Vagina (tissue), 2 donors: ENCODE data around the gene ACSL5. TPM values are rescaled to one million over a fixed set of nuclear protein-coding genes. Genes with fewer than 3 reads are reported as not detected.
"Not testable (repeated sequence)": the region's sequence is repeated elsewhere in the genome, so short reads cannot be mapped to it uniquely, and the experiment has no call there.

Source experiments
- DNase-seq, 2 donors: peaks; one replicate each; pipeline ENCODE4 v3.0.0-alpha.2; 2017; ENCODE audit errors: extremely low spot score in 2 of 2
- H3K27ac ChIP-seq: fragments of 200-600 bp; sonication (generic); one replicate; pipeline ENCODE4 v1.5.1; 2019
- H3K27me3 ChIP-seq: fragments of 200-600 bp; sonication (generic); one replicate; pipeline ENCODE4 v1.5.1; 2019
- H3K36me3 ChIP-seq, 2 donors: fragments of 200-600 bp; sonication (generic); one replicate each; pipeline ENCODE4 v1.5.1; 2017 to 2019
- H3K4me1 ChIP-seq: fragments of 200-600 bp; sonication (generic); one replicate; pipeline ENCODE4 v1.5.1; 2019
- H3K4me3 ChIP-seq, 2 donors: fragments of 200-600 bp; sonication (generic); 1 replicate in 1 of 2; 2 replicates in 1 of 2; pipeline ENCODE4 v1.5.1; 2016 to 2019
- H3K9me3 ChIP-seq: fragments of 200-600 bp; sonication (generic); one replicate; pipeline ENCODE4 v1.5.1; 2019
- CTCF ChIP-seq, 3 experiments: fragments of 450-650 bp in 2 of 3; fragments of 200-600 bp in 1 of 3; sonication (generic) in 1 of 3; IDR thresholded peaks; one replicate each; pipeline ENCODE4 v1.5.1; 2017 to 2019; ENCODE audit warnings: antibody characterized with exemption in 3 of 3, mild to moderate bottlenecking in 2 of 3, moderate library complexity in 2 of 3
- POLR2A ChIP-seq, 2 donors: fragments of 450-650 bp; IDR thresholded peaks; one replicate each; pipeline ENCODE4 v1.6.1; 2017; ENCODE audit warnings: antibody characterized with exemption in 2 of 2, mild to moderate bottlenecking in 2 of 2, moderate library complexity in 2 of 2
- POLR2AphosphoS5 ChIP-seq, 2 donors: sonication (generic); formaldehyde crosslinking; IDR thresholded peaks; one replicate each; pipeline ENCODE4 v1.9.0; 2017; ENCODE audit warnings: antibody characterized with exemption in 2 of 2, mild to moderate bottlenecking in 2 of 2, low read depth in 1 of 2; ENCODE audit not compliant: insufficient read depth in 1 of 2
- intact Hi-C: fragments of 100-400 bp; cut with DNase I; formaldehyde crosslinking; loops from one replicate; pipeline ENCODE4 v1.15.1; 2023
- total RNA-seq: library from RNA; depleted of rRNA; stranded (reverse); fragments of >200 nt; gene quantifications from one replicate; pipeline ENCODE4 v1.2.3, GENCODE V29; 2016

The ACSL5 gene
- total RNA-seq, 1 donor from 2014 or later, result 8.3 TPM

- Histone ChIP-seq H3K27ac (no peak overlapping the region), H3K36me3 (no peaks in the 10 kb centered on the region), H3K4me1 (no peaks in the 10 kb centered on the region), H3K27me3 (no peaks in the 10 kb centered on the region), H3K4me3 (no peak overlapping the region), H3K9me3 (no peaks in the 10 kb centered on the region)
- intact Hi-C loops, result no loop called here
- TF ChIP-seq CTCF (IDR thresholded peaks at IDR 0.05) (no peak), POLR2AphosphoS5 (IDR thresholded peaks at IDR 0.05; ENCODE audit: insufficient read depth in 1 of 2, low read depth in 1 of 2) (no peak), POLR2A (IDR thresholded peaks at IDR 0.05) (no peak)
- no peak for DNase-seq
These were observed 11.3 kb downstream of the ACSL5 start for GRCh38 chr10:112385201-112385600.

- H3K9me3 ChIP-seq, H3K36me3 ChIP-seq, DNase-seq, H3K4me1 ChIP-seq, H3K27ac ChIP-seq, H3K27me3 ChIP-seq, H3K4me3 ChIP-seq, intact Hi-C loops: not testable (repeated sequence)
These were observed 14.1 kb downstream of the ACSL5 start for GRCh38 chr10:112388056-112388455.

GRCh38 chr10:112388548-112388947 is 14.6 kb downstream of the ACSL5 start:
- DNase-seq, result no peak
- Histone ChIP-seq H3K4me3 (no peak overlapping the region), H3K9me3 (no peaks in the 10 kb centered on the region), H3K27me3 (no peaks in the 10 kb centered on the region), H3K36me3 (no peaks in the 10 kb centered on the region), H3K27ac (no peak overlapping the region), H3K4me1 (no peaks in the 10 kb centered on the region)
- TF ChIP-seq POLR2A (IDR thresholded peaks at IDR 0.05) (no peak), POLR2AphosphoS5 (IDR thresholded peaks at IDR 0.05; ENCODE audit: insufficient read depth in 1 of 2, low read depth in 1 of 2) (no peak), CTCF (IDR thresholded peaks at IDR 0.05) (no peak)
- intact Hi-C loops, result no loop called here

- intact Hi-C loops, result no loop called here
- no peak overlapping the region for H3K4me3 ChIP-seq
- H3K27me3 ChIP-seq, result no peaks in the 10 kb centered on the region
- H3K4me1 ChIP-seq, result no peaks in the 10 kb centered on the region
- peak overlapping the region; percentile 32 for H3K27ac ChIP-seq
- H3K36me3 ChIP-seq, result no peaks in the 10 kb centered on the region
- TF ChIP-seq POLR2AphosphoS5 (IDR thresholded peaks at IDR 0.05; ENCODE audit: insufficient read depth in 1 of 2, low read depth in 1 of 2) (peak in 1 of 2 donors; percentile 57), CTCF (IDR thresholded peaks at IDR 0.05) (no peak)
- no peak for DNase-seq
- no peaks in the 10 kb centered on the region for H3K9me3 ChIP-seq
These were observed 15.4 kb downstream of the ACSL5 start for GRCh38 chr10:112389271-112389822.

- TF ChIP-seq POLR2AphosphoS5 (IDR thresholded peaks at IDR 0.05; ENCODE audit: insufficient read depth in 1 of 2, low read depth in 1 of 2) (no peak), POLR2A (IDR thresholded peaks at IDR 0.05) (no peak), CTCF (IDR thresholded peaks at IDR 0.05) (no peak)
- no peaks in the 10 kb centered on the region for H3K36me3 ChIP-seq
- no peaks in the 10 kb centered on the region for H3K4me1 ChIP-seq
- intact Hi-C loops, result no loop called here
- H3K27me3 ChIP-seq, result no peaks in the 10 kb centered on the region
- peak overlapping the region; percentile 32 for H3K27ac ChIP-seq
- H3K4me3 ChIP-seq, result no peak overlapping the region
- no peaks in the 10 kb centered on the region for H3K9me3 ChIP-seq
- no peak for DNase-seq
These were observed 16.3 kb downstream of the ACSL5 start for GRCh38 chr10:112390125-112390703.
